NCI-H146 treated with DMSO at 0.1 percent for 48 hours (cell line): ENCODE data around the gene PTAR1.
A peak's percentile ranks its signal among the peaks of the same experiment; 100 is the strongest.
"Not testable (repeated sequence)": the region's sequence is repeated elsewhere in the genome, so short reads cannot be mapped to it uniquely, and the experiment has no call there.

Source experiments
- DNase-seq: peaks from one replicate; lab custom pipeline; 2025; ENCODE audit not compliant: unreplicated experiment; lab: John Stamatoyannopoulos, UW

PTAR1 gene

GRCh38 chr9:69759421-69760277 is at the start of gene PTAR1:
PTAR1 (minus strand) TSS chr9:69760011; CDS start chr9:69759938, 73 bp downstream.
- peak; percentile 57 for DNase-seq

GRCh38 chr9:69809304-69809863 is 49.6 kb upstream of the PTAR1 start:
- DNase-seq, result no peak

- no peak for DNase-seq
These were observed 46.8 kb upstream of the PTAR1 start for GRCh38 chr9:69806627-69807026.

GRCh38 chr9:69805962-69806515 is 46.2 kb upstream of the PTAR1 start:
- DNase-seq, result no peak

- DNase-seq, result no peak
These were observed 42.2 kb upstream of the PTAR1 start for GRCh38 chr9:69801989-69802388.

GRCh38 chr9:69800027-69800426 is 40.2 kb upstream of the PTAR1 start:
- not testable (repeated sequence) for DNase-seq

- DNase-seq, result not testable (repeated sequence)
These were observed 39.7 kb upstream of the PTAR1 start for GRCh38 chr9:69799521-69799920.

- no peak for DNase-seq
These were observed 38.9 kb upstream of the PTAR1 start for GRCh38 chr9:69798744-69799143.

GRCh38 chr9:69797675-69798074 is 37.9 kb upstream of the PTAR1 start:
- DNase-seq, result no peak

GRCh38 chr9:69794356-69794755 is 34.5 kb upstream of the PTAR1 start:
- DNase-seq, result no peak

GRCh38 chr9:69785757-69786156 is 25.9 kb upstream of the PTAR1 start:
- no peak for DNase-seq

GRCh38 chr9:69773258-69773657 is 13.4 kb upstream of the PTAR1 start:
- no peak for DNase-seq

GRCh38 chr9:69771775-69772418 is 12.1 kb upstream of the PTAR1 start:
- DNase-seq, result no peak

GRCh38 chr9:69768716-69769115 is 8.9 kb upstream of the PTAR1 start:
- DNase-seq, result no peak

GRCh38 chr9:69768101-69768500 is 8.3 kb upstream of the PTAR1 start:
- no peak for DNase-seq

- DNase-seq, result not testable (repeated sequence)
These were observed 4.1 kb upstream of the PTAR1 start for GRCh38 chr9:69763862-69764261.

GRCh38 chr9:69762527-69762926 is 2.7 kb upstream of the PTAR1 start:
- DNase-seq, result no peak

GRCh38 chr9:69760278-69760610 is 433 bp upstream of the PTAR1 start:
- no peak for DNase-seq

- DNase-seq, result no peak
These were observed 790 bp downstream of the PTAR1 start for GRCh38 chr9:69759021-69759420.

GRCh38 chr9:69757996-69758675 is 1.7 kb downstream of the PTAR1 start:
- no peak for DNase-seq

GRCh38 chr9:69755205-69755604 is 4.6 kb downstream of the PTAR1 start:
- no peak for DNase-seq
